Kidney (tissue), 14 donors: ENCODE results near the gene CHAD. TPM values are rescaled to one million over a fixed set of nuclear protein-coding genes. Genes with fewer than 3 reads are reported as not detected.
A peak's percentile ranks its signal among the peaks of the same experiment; 100 is the strongest.

ENCODE experiments used
- DNase-seq, 5 donors: peaks; one replicate each; pipeline ENCODE4 v3.0.0-alpha.2; 2013 to 2020
- FAIRE-seq: peaks from 2 replicates; lab custom pipeline; 2012; peaks lifted over from hg19 to GRCh38; lab: Jason Lieb, UNC
- H3K27ac ChIP-seq, 2 donors: one replicate each; pipeline ENCODE4 v1.7.0; 2013; ENCODE audit warnings: low read depth in 2 of 2, low read length in 2 of 2, inconsistent platforms in 1 of 2
- H3K27me3 ChIP-seq: one replicate; pipeline ENCODE4 v1.7.1; 2013; ENCODE audit warnings: low read length, inconsistent platforms; ENCODE audit not compliant: control insufficient read depth, insufficient read depth
- H3K36me3 ChIP-seq, 3 donors: one replicate each; pipeline versions ENCODE4 v1.7.0 to v1.7.1; 2013; ENCODE audit warnings: low read length in 3 of 3, control low read depth in 1 of 3, inconsistent platforms in 1 of 3; ENCODE audit not compliant: insufficient read depth in 3 of 3, control insufficient read depth in 2 of 3
- H3K4me1 ChIP-seq, 3 donors: one replicate each; pipeline versions ENCODE4 v1.7.0 to v1.7.1; 2013; ENCODE audit warnings: low read length in 3 of 3, inconsistent platforms in 1 of 3, low read depth in 1 of 3; ENCODE audit not compliant: control insufficient read depth in 2 of 3, insufficient read depth in 2 of 3
- H3K4me3 ChIP-seq, 3 donors: one replicate each; pipeline versions ENCODE4 v1.7.0 to v1.8.1; 2013; ENCODE audit warnings: low read length in 3 of 3, control low read depth in 1 of 3, inconsistent platforms in 1 of 3
- H3K9ac ChIP-seq, 3 donors: one replicate each; pipeline versions ENCODE4 v1.7.0 to v1.7.1; 2013; ENCODE audit warnings: low read length in 3 of 3, control low read depth in 1 of 3, inconsistent platforms in 1 of 3
- H3K9me3 ChIP-seq, 3 donors: one replicate each; pipeline versions ENCODE4 v1.7.0 to v1.7.1; 2013; ENCODE audit warnings: low read length in 3 of 3, control low read depth in 1 of 3, inconsistent platforms in 1 of 3; ENCODE audit not compliant: control insufficient read depth in 2 of 3, insufficient read depth in 1 of 3
- CTCF ChIP-seq: IDR thresholded peaks from 3 replicates; pipeline ENCODE4 v1.5.1; 2012; ENCODE audit warnings: mild to moderate bottlenecking, moderate library complexity, borderline replicate concordance; ENCODE audit not compliant: insufficient read depth; ENCODE audit errors: extremely low read depth
- intact Hi-C: fragments of 100-400 bp; cut with DNase I; formaldehyde crosslinking; loops from one replicate; pipeline ENCODE4 v1.11.1; 2022
- polyA plus RNA-seq: library from polyadenylated mRNA; stranded (reverse); fragments of 350-450 nt; fragmentation: Illumina TruSeq; extraction: RNeasy Lipid Tissue Mini Kit (QIAGEN cat#74804); gene quantifications from one replicate; pipeline ENCODE4 v1.2.3, GENCODE V29; 2014; ENCODE audit warnings: low read depth, low replicate concordance; ENCODE audit not compliant: insufficient read depth
- total RNA-seq: library from RNA; stranded (reverse); fragmentation: NEBNext Ultra II Directional; extraction: Animal tissue kit (Norgen Biotek cat#: 25700); gene quantifications from one replicate; pipeline ENCODE4 v1.2.1, GENCODE V29; 2021
- donor health status: control.
- donor health status: control.
- donor health status: control.
- donor health status: control.
- donor health status: control.
- donor health status: DM: yes; HTN: yes; CAD: no.
- donor health status: Normal renal cell carcinoma (clear cell type).

Gene CHAD
- total and polyA plus RNA-seq, 2 donors from 2014 or later: 0.22 to 0.43 TPM

- no peak for TF ChIP-seq CTCF
- Histone ChIP-seq H3K27me3 (no peaks in the 10 kb centered on the region), H3K4me1 (peaks cover 0 to 3% (median 0%) of the 10 kb centered on the region in 3 donors), H3K27ac (peak overlapping the region in 1 of 2 donors; percentile 32), H3K4me3 (no peak overlapping the region), H3K9ac (no peak overlapping the region), H3K9me3 (no peaks in the 10 kb centered on the region), H3K36me3 (no peaks in the 10 kb centered on the region)
- FAIRE-seq (no peak), DNase-seq (peak in 2 of 5 donors; percentile 45 to 59)
- intact Hi-C loops: no loop called here
These were observed 46.4 kb upstream of the CHAD start for GRCh38 chr17:50514936-50515702.

GRCh38 chr17:50514388-50514787, 45.7 kb upstream of the CHAD start:
- intact Hi-C loops: no loop called here
- no peak for TF ChIP-seq CTCF
- Histone ChIP-seq H3K4me3 (no peak overlapping the region), H3K27ac (no peak overlapping the region), H3K27me3 (no peaks in the 10 kb centered on the region), H3K36me3 (no peaks in the 10 kb centered on the region), H3K9ac (no peak overlapping the region), H3K4me1 (peaks cover 0 to 3% (median 0%) of the 10 kb centered on the region in 3 donors), H3K9me3 (no peaks in the 10 kb centered on the region)
- FAIRE-seq (no peak), DNase-seq (peak in 1 of 5 donors; percentile 25)

- H3K4me3 ChIP-seq: no peak overlapping the region
- H3K4me1 ChIP-seq: peaks cover 0 to 6% (median 0%) of the 10 kb centered on the region in 3 donors
- no peak for TF ChIP-seq CTCF
- H3K27ac ChIP-seq: no peak overlapping the region
- no peak for FAIRE-seq
- H3K27me3 ChIP-seq: no peaks in the 10 kb centered on the region
- intact Hi-C loops: no loop called here
- H3K9me3 ChIP-seq: no peaks in the 10 kb centered on the region
- no peaks in the 10 kb centered on the region for H3K36me3 ChIP-seq
- DNase-seq: no peak
- H3K9ac ChIP-seq: no peak overlapping the region
These were observed 44.8 kb upstream of the CHAD start for GRCh38 chr17:50513495-50513894.
